Glutamatergic neuron (in vitro differentiated cells): ENCODE results near the gene CCDC18. TPM values are rescaled to one million over a fixed set of nuclear protein-coding genes. Genes with fewer than 3 reads are reported as not detected.
A peak's percentile ranks its signal among the peaks of the same experiment; 100 is the strongest.

Experiments used
- DNase-seq: peaks from one replicate; pipeline ENCODE4 v3.0.0; 2022
- H3K27ac Mint-ChIP-seq: one replicate; pipeline ENCODE4 v1.8.0; 2020; ENCODE audit warnings: mild to moderate bottlenecking, mixed read lengths, inconsistent platforms; ENCODE audit not compliant: unreplicated experiment
- H3K27me3 Mint-ChIP-seq: one replicate; pipeline ENCODE4 v1.8.0; 2020; ENCODE audit warnings: mild to moderate bottlenecking, moderate library complexity, mixed read lengths, inconsistent platforms; ENCODE audit not compliant: unreplicated experiment
- H3K36me3 Mint-ChIP-seq: one replicate; pipeline ENCODE4 v1.8.0; 2020; ENCODE audit warnings: mild to moderate bottlenecking, mixed read lengths, inconsistent platforms; ENCODE audit not compliant: unreplicated experiment
- H3K4me1 Mint-ChIP-seq: one replicate; pipeline ENCODE4 v1.8.0; 2020; ENCODE audit warnings: mild to moderate bottlenecking, low read depth, mixed read lengths, inconsistent platforms; ENCODE audit not compliant: unreplicated experiment
- H3K4me3 Mint-ChIP-seq: one replicate; pipeline ENCODE4 v1.8.0; 2020; ENCODE audit warnings: mild to moderate bottlenecking, mixed read lengths, inconsistent platforms; ENCODE audit not compliant: unreplicated experiment
- H3K9me3 Mint-ChIP-seq: one replicate; pipeline ENCODE4 v1.8.0; 2020; ENCODE audit warnings: mild to moderate bottlenecking, moderate library complexity, mixed read lengths, inconsistent platforms; ENCODE audit not compliant: unreplicated experiment
- CTCF ChIP-seq: fragments of 200-600 bp; sonication (generic); IDR thresholded peaks from one replicate; pipeline ENCODE4 v1.5.0; 2021; ENCODE audit not compliant: partially characterized antibody, unreplicated experiment
- long read RNA-seq: library from polyadenylated mRNA; unstranded; transcript quantifications from one replicate; pipeline ENCODE4 v2.0.0, GENCODE V29; 2020; ENCODE audit not compliant: unreplicated experiment
- total RNA-seq: library from RNA; stranded (reverse); fragmentation: NEBNext Ultra II Directional; extraction: Animal tissue kit (Norgen Biotek cat#: 25700); gene quantifications from one replicate; pipeline ENCODE4 v1.2.1, GENCODE V29; 2021; ENCODE audit not compliant: unreplicated experiment

CCDC18 gene
- total RNA-seq = 9.9 TPM
- long read RNA-seq, partial matches to known transcripts = 5 of 6 reads
- long read RNA-seq, other reads (novel, unspliced or antisense) = 1 of 6 reads

GRCh38 chr1:93180723-93181613 is at the start of gene CCDC18:
CCDC18 (plus strand) TSS chr1:93180724; CDS start chr1:93183362, 2,638 bp downstream.
- Mint-ChIP-seq H3K27me3 (peaks cover 2% of the 10 kb centered on the region), H3K27ac (peak within 1 kb of the TSS; percentile 91), H3K36me3 (no peaks in the 10 kb centered on the region), H3K4me1 (peaks cover 15% of the 10 kb centered on the region), H3K4me3 (peak within 1 kb of the TSS; percentile 99), H3K9me3 (peaks cover 11% of the 10 kb centered on the region)
- no peak for TF ChIP-seq CTCF
- DNase-seq = no peak

GRCh38 chr1:93132638-93133037 is 47.9 kb upstream of the CCDC18 start:
- DNase-seq = no peak
- Mint-ChIP-seq H3K4me3 (no peak overlapping the region), H3K9me3 (no peaks in the 10 kb centered on the region), H3K36me3 (no peaks in the 10 kb centered on the region), H3K4me1 (no peaks in the 10 kb centered on the region), H3K27ac (no peak overlapping the region), H3K27me3 (no peaks in the 10 kb centered on the region)
- TF ChIP-seq CTCF = no peak

GRCh38 chr1:93136445-93136844 is 44.1 kb upstream of the CCDC18 start:
- Mint-ChIP-seq H3K9me3 (no peaks in the 10 kb centered on the region), H3K36me3 (no peaks in the 10 kb centered on the region), H3K4me3 (no peak overlapping the region), H3K27me3 (peaks cover 1% of the 10 kb centered on the region), H3K27ac (no peak overlapping the region), H3K4me1 (no peaks in the 10 kb centered on the region)
- no peak for TF ChIP-seq CTCF
- no peak for DNase-seq

- H3K4me3 Mint-ChIP-seq = no peak overlapping the region
- no peak for DNase-seq
- H3K9me3 Mint-ChIP-seq = no peaks in the 10 kb centered on the region
- peaks cover 1% of the 10 kb centered on the region for H3K27me3 Mint-ChIP-seq
- no peak overlapping the region for H3K27ac Mint-ChIP-seq
- no peak for TF ChIP-seq CTCF
- H3K36me3 Mint-ChIP-seq = no peaks in the 10 kb centered on the region
- no peaks in the 10 kb centered on the region for H3K4me1 Mint-ChIP-seq
Observed at GRCh38 chr1:93137604-93138292, 42.8 kb upstream of the CCDC18 start.
